Measurements from ENCODE around the gene UGGT2. TPM values are rescaled to one million over a fixed set of nuclear protein-coding genes. Genes with fewer than 3 reads are reported as not detected.

Gene UGGT2
- total and polyA plus RNA-seq, 9 of the 15 experiments (the other 6 are each of a cell fraction or from before 2014, with no cell fraction given) = 3.5 to 24.5 (median 18.3) TPM

- TF ChIP-seq ARID4B (CRISPR knock-in tag; IDR thresholded peaks at IDR 0.05) (no peak), HNRNPH1 (optimal IDR thresholded peaks at IDR 0.05; ENCODE audit: low read depth, low read length) (no peak), HDGF (IDR thresholded peaks at IDR 0.05) (no peak), ARID3B (CRISPR knock-in tag; IDR thresholded peaks at IDR 0.05; ENCODE audit: borderline replicate concordance) (no peak), KAT2B (IDR thresholded peaks at IDR 0.05; ENCODE audit: low read depth, low read length) (no peak), THRAP3 (IDR thresholded peaks at IDR 0.05; ENCODE audit: borderline replicate concordance) (no peak), NFE2L1 (tag; IDR thresholded peaks at IDR 0.05; ENCODE audit: borderline replicate concordance, low read depth) (no peak), MAFG (tag; conservative IDR thresholded peaks at IDR 0.05) (no peak)
These were observed 49.9 kb downstream of the UGGT2 start (continued) for GRCh38 chr13:96003304-96003703.
